Measurements from ENCODE around the gene TMEM259. TPM values are rescaled to one million over a fixed set of nuclear protein-coding genes. Genes with fewer than 3 reads are reported as not detected.

Gene TMEM259
- total RNA-seq, 1 donor from 2014 or later = 199 TPM

DNA sequence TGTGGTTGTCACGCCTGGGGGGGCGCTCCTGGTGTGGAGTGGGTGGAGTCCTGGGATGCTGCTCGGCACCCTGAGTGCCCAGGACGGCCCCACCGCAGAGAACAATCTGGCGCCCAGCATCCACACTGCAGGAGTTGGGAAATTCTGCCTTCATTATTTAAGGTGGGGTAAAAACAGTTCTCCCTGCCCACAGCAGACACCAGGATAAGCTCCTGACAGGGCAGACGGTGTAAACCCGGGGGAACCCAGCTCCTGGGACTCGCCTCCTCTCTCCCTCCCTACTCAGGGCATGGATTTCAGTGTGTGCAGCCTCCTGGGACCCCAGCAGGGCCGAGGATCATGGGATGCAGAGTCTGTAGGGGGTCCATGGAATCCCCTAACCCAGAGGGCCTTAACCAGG is 44.4 kb downstream of the TMEM259 start:
- H3K9me3 Mint-ChIP-seq (ENCODE audit: low read depth) = no peaks in the 10 kb centered on the region
- no peak for DNase-seq (ENCODE audit: low spot score, unreplicated experiment)
- TF ChIP-seq, protein P1, sequence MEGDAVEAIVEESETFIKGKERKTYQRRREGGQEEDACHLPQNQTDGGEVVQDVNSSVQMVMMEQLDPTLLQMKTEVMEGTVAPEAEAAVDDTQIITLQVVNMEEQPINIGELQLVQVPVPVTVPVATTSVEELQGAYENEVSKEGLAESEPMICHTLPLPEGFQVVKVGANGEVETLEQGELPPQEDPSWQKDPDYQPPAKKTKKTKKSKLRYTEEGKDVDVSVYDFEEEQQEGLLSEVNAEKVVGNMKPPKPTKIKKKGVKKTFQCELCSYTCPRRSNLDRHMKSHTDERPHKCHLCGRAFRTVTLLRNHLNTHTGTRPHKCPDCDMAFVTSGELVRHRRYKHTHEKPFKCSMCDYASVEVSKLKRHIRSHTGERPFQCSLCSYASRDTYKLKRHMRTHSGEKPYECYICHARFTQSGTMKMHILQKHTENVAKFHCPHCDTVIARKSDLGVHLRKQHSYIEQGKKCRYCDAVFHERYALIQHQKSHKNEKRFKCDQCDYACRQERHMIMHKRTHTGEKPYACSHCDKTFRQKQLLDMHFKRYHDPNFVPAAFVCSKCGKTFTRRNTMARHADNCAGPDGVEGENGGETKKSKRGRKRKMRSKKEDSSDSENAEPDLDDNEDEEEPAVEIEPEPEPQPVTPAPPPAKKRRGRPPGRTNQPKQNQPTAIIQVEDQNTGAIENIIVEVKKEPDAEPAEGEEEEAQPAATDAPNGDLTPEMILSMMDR (IDR thresholded peaks at IDR 0.05; ENCODE audit: unreplicated experiment) = no peak
- no peaks in the 10 kb centered on the region for H3K27me3 Mint-ChIP-seq
- H3K4me1 Mint-ChIP-seq (ENCODE audit: low read depth) = peaks cover 10% of the 10 kb centered on the region
- H3K36me3 Mint-ChIP-seq (ENCODE audit: insufficient read depth) = peaks cover 3% of the 10 kb centered on the region
- H3K4me3 Mint-ChIP-seq (ENCODE audit: low read depth) = no peak overlapping the region
- H3K27ac Mint-ChIP-seq = no peak overlapping the region

DNA sequence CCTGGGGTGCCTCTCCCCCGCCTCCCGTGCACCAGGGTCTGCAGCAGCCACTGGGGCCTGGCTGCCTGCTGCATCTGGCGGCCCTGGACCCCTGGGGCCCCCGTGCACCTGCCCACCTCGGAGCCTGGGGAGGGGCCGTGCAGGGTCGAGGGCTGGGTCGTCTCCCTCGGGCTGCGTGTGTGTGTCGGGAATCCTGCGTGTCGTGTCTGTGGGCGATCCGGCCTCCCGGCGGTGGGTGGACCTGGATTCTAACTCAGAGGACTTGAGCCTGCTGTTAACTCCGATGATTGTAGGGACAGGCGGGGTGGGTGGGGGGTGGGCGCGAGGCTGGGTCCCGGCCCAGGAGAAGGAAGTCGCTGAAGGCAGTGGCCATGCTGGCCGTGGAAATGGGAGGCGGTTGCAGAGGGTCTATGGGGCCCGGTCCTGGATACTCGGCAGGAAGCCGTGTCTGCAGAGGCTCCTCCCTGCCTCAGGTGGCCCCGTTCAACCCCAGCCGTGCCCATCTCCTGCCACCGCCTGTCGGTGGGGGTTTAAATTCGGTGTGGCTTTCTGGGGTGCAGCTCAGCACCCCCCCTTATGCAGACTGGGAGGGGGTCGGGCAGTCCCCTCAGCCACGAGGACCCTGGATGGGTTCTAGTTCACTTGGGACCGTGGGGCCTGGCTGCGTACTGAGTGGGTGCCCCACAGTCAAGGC is 46.2 kb downstream of the TMEM259 start:
- Mint-ChIP-seq H3K9me3 (ENCODE audit: low read depth) (peaks cover 3% of the 10 kb centered on the region), H3K27ac (peak overlapping the region; percentile 24), H3K36me3 (ENCODE audit: insufficient read depth) (peaks cover 13% of the 10 kb centered on the region), H3K27me3 (no peaks in the 10 kb centered on the region), H3K4me3 (ENCODE audit: low read depth) (no peak overlapping the region), H3K4me1 (ENCODE audit: low read depth) (peaks cover 2% of the 10 kb centered on the region)
- TF ChIP-seq, protein P1 (IDR thresholded peaks at IDR 0.05; ENCODE audit: unreplicated experiment) = no peak
- DNase-seq (ENCODE audit: low spot score, unreplicated experiment) = no peak

DNA sequence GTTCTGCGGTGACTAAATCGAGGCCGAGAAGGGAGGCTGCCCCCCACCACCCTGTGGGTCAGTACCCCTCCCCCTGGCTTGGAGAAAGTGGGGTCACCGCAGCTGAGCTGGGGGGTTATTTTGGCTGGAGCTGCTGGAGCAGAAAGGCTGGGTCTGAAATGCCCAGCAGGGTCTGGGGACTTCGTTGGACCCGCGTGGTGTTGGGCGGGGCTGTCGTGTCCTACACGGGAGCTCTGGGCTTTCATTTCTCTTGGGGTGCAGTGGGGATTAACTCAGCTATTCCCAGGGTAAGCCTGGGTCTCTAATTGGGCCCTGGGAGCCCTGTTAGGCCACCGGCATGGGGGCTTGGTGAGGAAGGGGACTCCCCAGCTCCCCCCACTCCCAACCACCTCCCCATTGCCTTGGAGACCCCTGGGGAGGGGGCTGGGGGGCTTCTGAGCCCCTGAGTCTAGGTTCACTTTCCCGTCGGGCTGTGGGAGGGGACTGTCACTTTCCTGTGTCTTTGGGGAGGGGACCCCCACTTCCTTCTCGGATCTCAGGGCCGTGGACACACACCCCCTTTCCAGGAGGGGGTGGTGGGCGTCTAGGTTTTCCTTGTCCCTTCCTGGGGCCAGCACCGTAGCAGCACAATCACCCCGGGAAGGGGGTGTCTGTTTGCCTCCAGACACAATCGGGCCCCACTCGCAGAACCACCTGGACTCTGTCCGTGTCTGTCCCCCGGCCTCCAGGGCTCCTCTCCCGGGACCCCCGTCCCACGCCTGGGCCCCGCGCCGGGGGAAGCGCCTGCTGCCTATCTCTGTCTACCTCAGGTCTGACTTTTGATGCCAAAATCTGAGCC is 47.0 kb downstream of the TMEM259 start:
- Mint-ChIP-seq H3K27ac (no peak overlapping the region), H3K4me1 (ENCODE audit: low read depth) (no peaks in the 10 kb centered on the region), H3K4me3 (ENCODE audit: low read depth) (no peak overlapping the region), H3K9me3 (ENCODE audit: low read depth) (peaks cover 3% of the 10 kb centered on the region), H3K36me3 (ENCODE audit: insufficient read depth) (peaks cover 16% of the 10 kb centered on the region), H3K27me3 (no peaks in the 10 kb centered on the region)
- TF ChIP-seq, protein P1 (IDR thresholded peaks at IDR 0.05; ENCODE audit: unreplicated experiment) = no peak
- DNase-seq (ENCODE audit: low spot score, unreplicated experiment) = no peak

DNA sequence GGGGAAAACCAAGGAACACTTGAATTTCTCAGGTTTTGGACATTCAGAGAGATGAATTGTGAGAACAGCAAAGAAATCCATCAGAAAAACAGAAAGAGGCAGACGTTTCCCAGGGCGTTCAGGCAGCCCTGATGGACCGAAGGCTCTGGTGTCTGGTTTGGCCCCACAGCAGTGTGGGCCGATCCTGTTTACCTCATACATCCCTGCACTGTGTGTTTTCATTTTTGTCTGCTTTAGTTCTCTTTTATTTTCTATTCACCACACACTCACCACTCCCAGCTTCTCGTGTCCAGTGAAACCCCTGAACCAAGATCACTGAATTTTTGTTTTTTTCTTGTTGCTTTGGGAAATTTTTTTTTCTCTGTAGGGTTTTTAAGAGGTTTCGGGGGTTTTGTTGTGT is 48.6 kb downstream of the TMEM259 start:
- H3K4me1 Mint-ChIP-seq (ENCODE audit: low read depth) = no peaks in the 10 kb centered on the region
- H3K9me3 Mint-ChIP-seq (ENCODE audit: low read depth) = peaks cover 3% of the 10 kb centered on the region
- no peak overlapping the region for H3K27ac Mint-ChIP-seq
- TF ChIP-seq, protein P1 (IDR thresholded peaks at IDR 0.05; ENCODE audit: unreplicated experiment) = no peak
- peaks cover 25% of the 10 kb centered on the region for H3K36me3 Mint-ChIP-seq (ENCODE audit: insufficient read depth)
- no peaks in the 10 kb centered on the region for H3K27me3 Mint-ChIP-seq
- H3K4me3 Mint-ChIP-seq (ENCODE audit: low read depth) = no peak overlapping the region
- DNase-seq (ENCODE audit: low spot score, unreplicated experiment) = no peak

DNA sequence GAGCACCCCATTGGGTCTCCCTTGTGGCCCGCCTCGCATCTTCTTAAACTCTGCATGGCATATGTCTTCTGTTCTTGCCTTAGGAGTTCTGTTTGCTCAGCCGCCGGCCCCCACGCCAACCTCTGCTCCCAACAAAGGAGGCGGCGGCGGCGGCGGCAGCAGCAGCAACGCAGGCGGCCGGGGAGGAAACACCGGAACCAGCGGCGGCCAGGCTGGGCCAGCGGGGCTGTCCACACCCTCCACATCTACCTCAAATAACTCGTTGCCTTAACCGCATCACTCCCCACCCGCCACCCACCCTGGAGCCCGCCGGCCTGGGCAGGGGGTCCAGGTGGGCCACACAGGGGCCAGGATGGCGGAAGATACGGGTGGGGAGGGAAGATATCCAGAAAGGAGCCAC is 49.1 kb downstream of the TMEM259 start:
- Mint-ChIP-seq H3K4me3 (ENCODE audit: low read depth) (no peak overlapping the region), H3K36me3 (ENCODE audit: insufficient read depth) (peaks cover 28% of the 10 kb centered on the region), H3K4me1 (ENCODE audit: low read depth) (no peaks in the 10 kb centered on the region), H3K9me3 (ENCODE audit: low read depth) (peaks cover 3% of the 10 kb centered on the region), H3K27me3 (no peaks in the 10 kb centered on the region), H3K27ac (no peak overlapping the region)
- TF ChIP-seq, protein P1 (IDR thresholded peaks at IDR 0.05; ENCODE audit: unreplicated experiment) = no peak
- no peak for DNase-seq (ENCODE audit: low spot score, unreplicated experiment)

All from progenitor cell of endocrine pancreas (in vitro differentiated cells).